ENCODE data around the gene GAS2L2.
"Not testable (repeated sequence)": the region's sequence is repeated elsewhere in the genome, so short reads cannot be mapped to it uniquely, and the experiment has no call there.

Gene GAS2L2

GRCh38 chr17:35727635-35728034 lies 25.4 kb downstream of the GAS2L2 start:
- DNase-seq (ENCODE audit: low spot score), result no peak

- DNase-seq (ENCODE audit: low spot score), result no peak
Observed at GRCh38 chr17:35726953-35727460, 26.0 kb downstream of the GAS2L2 start.

GRCh38 chr17:35726127-35726952 lies 26.7 kb downstream of the GAS2L2 start:
- DNase-seq (ENCODE audit: low spot score), result peak; percentile 23

GRCh38 chr17:35725802-35726126 lies 27.3 kb downstream of the GAS2L2 start:
- no peak for DNase-seq (ENCODE audit: low spot score)

GRCh38 chr17:35725058-35725457 lies 28.0 kb downstream of the GAS2L2 start:
- no peak for DNase-seq (ENCODE audit: low spot score)

- no peak for DNase-seq (ENCODE audit: low spot score)
Observed at GRCh38 chr17:35723735-35724134, 29.3 kb downstream of the GAS2L2 start.

- no peak for DNase-seq (ENCODE audit: low spot score)
Observed at GRCh38 chr17:35717475-35717874, 35.6 kb downstream of the GAS2L2 start.

GRCh38 chr17:35716897-35717465 lies 36.1 kb downstream of the GAS2L2 start:
- no peak for DNase-seq (ENCODE audit: low spot score)

GRCh38 chr17:35716173-35716572 lies 36.9 kb downstream of the GAS2L2 start:
- DNase-seq (ENCODE audit: low spot score), result no peak

- no peak for DNase-seq (ENCODE audit: low spot score)
Observed at GRCh38 chr17:35715416-35715815, 37.6 kb downstream of the GAS2L2 start.

- no peak for DNase-seq (ENCODE audit: low spot score)
Observed at GRCh38 chr17:35714988-35715387, 38.1 kb downstream of the GAS2L2 start.

- DNase-seq (ENCODE audit: low spot score), result no peak
Observed at GRCh38 chr17:35713069-35713728, 39.8 kb downstream of the GAS2L2 start.

GRCh38 chr17:35710950-35711349 lies 42.1 kb downstream of the GAS2L2 start:
- no peak for DNase-seq (ENCODE audit: low spot score)

GRCh38 chr17:35709874-35710273 lies 43.2 kb downstream of the GAS2L2 start:
- DNase-seq (ENCODE audit: low spot score), result no peak

GRCh38 chr17:35708951-35709350 lies 44.1 kb downstream of the GAS2L2 start:
- no peak for DNase-seq (ENCODE audit: low spot score)

- no peak for DNase-seq (ENCODE audit: low spot score)
Observed at GRCh38 chr17:35708149-35708548, 44.9 kb downstream of the GAS2L2 start.

- no peak for DNase-seq (ENCODE audit: low spot score)
Observed at GRCh38 chr17:35705705-35706104, 47.3 kb downstream of the GAS2L2 start.

GRCh38 chr17:35705230-35705629 lies 47.8 kb downstream of the GAS2L2 start:
- no peak for DNase-seq (ENCODE audit: low spot score)

GRCh38 chr17:35703308-35703707 lies 49.7 kb downstream of the GAS2L2 start:
- not testable (repeated sequence) for DNase-seq (ENCODE audit: low spot score)

GRCh38 chr17:35701491-35701890 lies 51.5 kb downstream of the GAS2L2 start:
- no peak for DNase-seq (ENCODE audit: low spot score)

- no peak for DNase-seq (ENCODE audit: low spot score)
Observed at GRCh38 chr17:35700150-35700549, 52.9 kb downstream of the GAS2L2 start.

GRCh38 chr17:35698800-35699199 lies 54.2 kb downstream of the GAS2L2 start:
- DNase-seq (ENCODE audit: low spot score), result no peak

- DNase-seq (ENCODE audit: low spot score), result no peak
Observed at GRCh38 chr17:35695613-35696012, 57.4 kb downstream of the GAS2L2 start.

All from RKO (cell line).